ENCODE measurements around the gene RFX6.
"Not testable (repeated sequence)": the region's sequence is repeated elsewhere in the genome, so short reads cannot be mapped to it uniquely, and the experiment has no call there.

RFX6 gene, protein sequence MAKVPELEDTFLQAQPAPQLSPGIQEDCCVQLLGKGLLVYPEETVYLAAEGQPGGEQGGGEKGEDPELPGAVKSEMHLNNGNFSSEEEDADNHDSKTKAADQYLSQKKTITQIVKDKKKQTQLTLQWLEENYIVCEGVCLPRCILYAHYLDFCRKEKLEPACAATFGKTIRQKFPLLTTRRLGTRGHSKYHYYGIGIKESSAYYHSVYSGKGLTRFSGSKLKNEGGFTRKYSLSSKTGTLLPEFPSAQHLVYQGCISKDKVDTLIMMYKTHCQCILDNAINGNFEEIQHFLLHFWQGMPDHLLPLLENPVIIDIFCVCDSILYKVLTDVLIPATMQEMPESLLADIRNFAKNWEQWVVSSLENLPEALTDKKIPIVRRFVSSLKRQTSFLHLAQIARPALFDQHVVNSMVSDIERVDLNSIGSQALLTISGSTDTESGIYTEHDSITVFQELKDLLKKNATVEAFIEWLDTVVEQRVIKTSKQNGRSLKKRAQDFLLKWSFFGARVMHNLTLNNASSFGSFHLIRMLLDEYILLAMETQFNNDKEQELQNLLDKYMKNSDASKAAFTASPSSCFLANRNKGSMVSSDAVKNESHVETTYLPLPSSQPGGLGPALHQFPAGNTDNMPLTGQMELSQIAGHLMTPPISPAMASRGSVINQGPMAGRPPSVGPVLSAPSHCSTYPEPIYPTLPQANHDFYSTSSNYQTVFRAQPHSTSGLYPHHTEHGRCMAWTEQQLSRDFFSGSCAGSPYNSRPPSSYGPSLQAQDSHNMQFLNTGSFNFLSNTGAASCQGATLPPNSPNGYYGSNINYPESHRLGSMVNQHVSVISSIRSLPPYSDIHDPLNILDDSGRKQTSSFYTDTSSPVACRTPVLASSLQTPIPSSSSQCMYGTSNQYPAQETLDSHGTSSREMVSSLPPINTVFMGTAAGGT

GRCh38 chr6:116876635-116877611, at the start of gene RFX6:
RFX6 (plus strand) TSS chr6:116877242; CDS start chr6:116877276, 34 bp downstream.
- DNase-seq: no peak

- DNase-seq: no peak
Measured at GRCh38 chr6:116827561-116828240, 49.3 kb upstream of the RFX6 start.

DNA sequence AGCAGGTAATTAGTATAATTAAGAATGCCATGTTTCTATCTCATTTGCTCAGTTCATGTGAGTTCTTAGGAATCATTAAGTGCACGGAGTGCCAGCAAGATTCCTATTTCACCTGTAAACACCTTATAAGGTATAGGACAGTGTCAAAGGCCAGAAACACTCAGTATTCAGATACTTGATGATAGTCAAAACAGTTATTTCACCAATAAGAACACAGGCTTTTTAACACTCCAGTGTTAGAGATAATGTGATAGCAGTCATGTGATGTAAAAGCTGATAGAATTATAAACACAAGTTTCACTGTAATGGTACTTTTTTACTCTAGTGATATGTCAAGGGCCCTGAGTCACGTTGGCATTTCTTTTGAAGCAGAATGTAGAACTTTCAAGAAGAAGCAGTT, 48.1 kb upstream of the RFX6 start, which contains the start of gene GPRC6A:
Gene GPRC6A (minus strand): TSS at position 101 of the 400 bp plus-strand sequence. CDS start 70 bp downstream, at position 31.
- DNase-seq: no peak

DNA sequence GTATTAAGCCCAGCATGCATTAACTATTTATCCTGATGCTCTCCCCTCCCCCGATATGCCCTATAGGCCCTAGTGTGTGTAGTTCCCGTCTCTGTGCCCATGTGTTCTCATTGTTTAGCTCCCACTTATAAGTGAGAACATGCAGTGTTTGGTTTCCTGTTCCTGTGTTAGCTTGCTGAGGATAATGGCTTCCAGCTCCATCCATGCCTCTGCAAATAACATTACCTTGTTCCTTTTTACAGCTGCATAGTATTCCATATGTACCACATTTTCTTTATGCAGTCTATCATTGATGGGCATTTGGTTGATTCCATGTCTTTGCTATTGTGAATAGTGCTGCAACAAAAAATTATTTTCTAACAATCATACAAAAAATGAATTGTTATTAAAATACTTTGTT, 42.5 kb upstream of the RFX6 start:
- not testable (repeated sequence) for DNase-seq

- DNase-seq: no peak
Measured at GRCh38 chr6:116836606-116837342, 40.3 kb upstream of the RFX6 start.

DNA sequence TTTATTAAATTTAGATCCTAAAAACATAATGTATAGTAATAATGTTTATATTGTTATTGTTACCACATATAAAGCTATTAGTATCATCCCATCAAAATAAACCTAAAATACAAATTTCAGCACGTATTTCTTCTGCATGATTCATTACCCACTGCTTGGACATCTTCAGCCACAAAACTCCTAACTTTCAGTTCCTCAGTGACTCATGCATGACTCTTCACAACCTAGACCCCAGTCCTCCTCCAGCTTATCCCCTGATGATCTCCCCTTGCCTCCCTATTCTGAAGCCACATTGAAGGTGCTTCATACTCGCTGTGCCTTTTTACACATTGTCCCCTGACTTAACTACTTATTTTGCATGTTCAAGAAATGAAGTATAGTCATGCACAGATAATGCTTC, 37.0 kb upstream of the RFX6 start:
- no peak for DNase-seq

- DNase-seq: no peak
Measured at GRCh38 chr6:116842459-116842858, 34.6 kb upstream of the RFX6 start.

GRCh38 chr6:116847227-116847626, 29.8 kb upstream of the RFX6 start:
- no peak for DNase-seq

- no peak for DNase-seq
Measured at GRCh38 chr6:116858060-116858459, 19.0 kb upstream of the RFX6 start.

DNA sequence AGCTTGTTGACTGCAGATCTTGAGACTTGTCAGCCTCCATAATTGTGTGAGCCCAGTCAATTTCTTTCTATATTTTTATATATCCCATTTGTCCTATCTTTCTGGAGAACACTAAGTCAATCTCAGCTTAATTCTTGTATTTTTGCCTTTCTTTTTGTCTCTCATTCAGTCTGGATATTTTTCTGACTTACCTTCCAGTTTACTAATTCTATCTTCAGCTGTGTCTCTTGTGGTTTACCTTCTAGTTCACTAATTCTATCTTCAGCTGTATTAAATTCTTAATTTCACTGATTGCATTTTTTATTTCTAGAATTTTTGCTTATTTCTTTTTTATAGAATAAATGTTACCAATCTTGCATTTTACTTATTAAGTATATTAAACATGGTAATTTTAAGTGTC, 17.8 kb upstream of the RFX6 start:
- no peak for DNase-seq

DNA sequence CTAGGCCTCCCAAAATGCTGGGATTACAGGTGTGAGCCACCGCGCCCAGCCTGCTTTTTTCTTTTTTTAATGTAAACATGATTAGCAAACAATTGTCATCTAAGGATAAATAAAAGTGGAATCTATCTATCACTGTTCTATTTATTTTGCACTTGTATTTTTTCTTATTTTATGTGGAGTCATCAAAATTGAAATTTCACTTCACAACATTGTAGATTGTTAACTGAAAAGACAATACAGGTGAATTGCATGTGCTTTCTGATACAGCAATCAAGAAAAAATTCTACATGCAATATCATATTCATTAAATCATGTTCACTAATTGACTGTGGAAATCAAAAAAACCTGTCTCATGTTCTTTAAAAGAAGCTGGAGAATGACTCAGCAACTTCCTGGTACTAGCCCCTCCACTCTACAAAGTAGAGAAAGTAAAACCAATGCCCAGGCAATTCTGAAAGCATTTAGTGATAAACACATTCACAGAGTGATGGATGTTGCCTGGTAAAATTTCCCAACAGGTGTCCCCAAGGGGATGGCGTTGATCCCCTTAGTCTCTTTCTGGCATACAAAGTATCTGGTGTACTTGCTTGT, 10.7 kb upstream of the RFX6 start:
- DNase-seq: no peak

GRCh38 chr6:116872771-116873170, 4.3 kb upstream of the RFX6 start:
- DNase-seq: no peak

DNA sequence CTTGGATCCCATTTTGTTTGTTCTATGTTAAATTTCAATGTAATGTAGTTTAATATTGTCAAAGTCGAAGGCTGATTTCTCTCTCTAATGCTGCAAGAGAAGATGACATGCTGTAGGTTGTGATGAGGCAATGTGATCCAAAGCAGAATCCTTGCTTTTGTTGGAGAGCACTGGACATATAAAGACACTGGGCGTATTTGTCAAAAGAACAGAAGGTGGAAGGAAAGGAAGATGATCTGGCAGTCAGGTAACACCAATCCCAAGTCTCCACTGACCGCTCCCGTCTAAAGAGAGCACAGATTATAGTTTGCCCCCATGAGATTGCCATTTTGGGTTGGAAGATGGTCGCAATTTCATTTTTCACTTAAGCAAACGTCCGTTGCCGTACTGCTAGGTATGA, 935 bp upstream of the RFX6 start:
- no peak for DNase-seq

DNA sequence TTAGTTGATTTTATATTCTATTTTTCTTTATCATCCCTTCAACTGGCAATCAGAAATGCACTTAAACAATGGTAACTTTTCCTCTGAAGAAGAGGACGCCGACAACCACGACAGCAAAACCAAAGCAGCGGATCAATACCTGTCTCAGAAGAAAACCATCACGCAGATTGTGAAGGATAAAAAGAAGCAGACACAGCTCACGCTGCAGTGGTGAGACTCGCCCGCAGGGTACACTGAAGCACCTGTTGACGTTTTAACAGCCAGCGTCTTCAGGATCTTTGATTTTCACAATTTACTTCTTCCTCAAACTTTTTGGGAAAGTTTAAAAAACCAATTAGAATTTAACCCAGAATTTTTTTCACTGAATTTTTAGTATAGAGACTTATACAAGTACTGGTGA, 701 bp downstream of the RFX6 start:
- DNase-seq: no peak

DNA sequence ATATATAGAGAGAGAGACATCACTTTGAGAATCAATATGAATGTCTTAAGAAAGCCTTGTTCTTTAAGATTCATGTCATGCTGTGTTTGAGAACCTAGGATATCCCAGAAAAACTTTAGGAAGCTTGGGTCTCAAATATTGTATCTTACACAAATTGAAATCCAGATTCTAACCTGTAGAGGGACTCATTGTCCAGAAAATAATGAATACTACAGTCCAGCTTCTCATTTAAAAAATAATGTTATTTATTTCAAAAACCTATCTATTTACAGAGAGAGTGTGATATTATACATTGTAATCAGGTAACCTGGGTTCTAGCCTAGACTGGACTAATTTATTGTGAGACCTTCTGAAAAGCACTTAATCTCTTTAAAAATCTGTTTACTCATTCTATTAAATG, 4.2 kb downstream of the RFX6 start:
- DNase-seq: no peak

DNA sequence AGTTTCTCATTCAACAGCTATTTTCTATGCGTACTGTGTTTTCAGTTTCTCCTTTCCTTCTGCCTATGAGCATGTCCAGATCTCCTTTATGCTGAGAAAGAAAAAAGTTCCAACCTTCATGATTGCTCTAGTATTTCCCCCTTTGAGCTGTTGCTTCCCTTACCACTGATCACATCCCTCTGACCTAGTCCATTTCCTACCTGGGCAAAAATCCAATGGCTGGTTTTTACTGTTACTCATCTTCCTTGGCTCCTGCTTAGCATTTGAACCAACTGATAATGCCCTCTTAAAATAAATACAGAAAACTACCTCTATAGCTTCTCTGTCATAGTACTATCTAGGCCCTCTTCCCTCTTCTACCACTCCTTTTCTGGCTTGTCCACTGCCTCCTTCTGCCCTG, 6.0 kb downstream of the RFX6 start:
- no peak for DNase-seq

GRCh38 chr6:116884530-116884929, 7.5 kb downstream of the RFX6 start:
- no peak for DNase-seq

DNA sequence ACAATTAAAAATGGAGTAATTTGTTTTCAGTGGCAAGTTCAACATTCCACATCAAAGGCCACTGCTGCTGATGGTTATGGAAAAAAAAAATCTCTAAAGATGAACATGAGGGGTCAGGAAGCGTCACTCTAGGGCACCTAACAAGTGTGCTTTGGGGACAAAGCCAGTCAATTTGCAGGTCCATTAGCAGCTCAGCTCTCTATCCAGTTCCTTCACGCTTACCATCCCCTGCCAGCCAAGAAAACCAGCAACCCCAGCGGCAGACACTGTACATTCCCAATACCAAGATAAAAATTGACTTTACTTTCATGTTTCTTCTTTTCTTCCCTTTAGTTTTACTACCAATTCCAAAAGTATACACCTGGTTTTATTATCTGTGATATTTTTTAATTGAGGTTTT, 10.1 kb downstream of the RFX6 start:
- DNase-seq: no peak

- no peak for DNase-seq
Measured at GRCh38 chr6:116887894-116888293, 10.9 kb downstream of the RFX6 start.

DNA sequence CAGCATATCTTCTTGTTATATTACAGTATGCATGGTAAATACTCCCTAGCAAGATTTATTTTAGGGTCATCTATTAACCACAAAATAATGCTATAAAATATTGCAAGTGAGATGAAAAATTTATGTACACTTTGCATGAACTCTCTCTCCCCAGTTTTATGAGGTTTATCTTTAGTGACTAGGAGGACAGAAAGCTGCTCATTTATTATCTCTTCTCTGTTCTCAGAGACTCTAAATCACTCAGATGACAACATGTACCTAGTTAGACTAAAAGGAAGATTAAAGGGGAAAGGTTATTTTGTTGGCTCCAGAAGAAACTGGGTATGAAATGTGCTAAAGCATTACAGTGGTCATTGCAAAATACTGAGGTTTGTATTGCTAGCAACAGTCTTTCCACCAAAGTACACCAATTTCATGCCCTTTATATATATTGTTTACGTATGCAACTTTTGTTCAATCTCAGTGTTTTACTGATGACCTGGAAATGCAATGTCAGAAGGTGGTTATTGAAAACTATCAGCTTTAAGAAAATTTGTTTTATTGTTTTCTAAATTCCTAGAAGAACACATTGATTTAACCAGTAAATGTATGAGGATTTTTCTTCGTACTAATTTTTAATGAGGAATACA, 11.8 kb downstream of the RFX6 start:
- no peak for DNase-seq

Measured in KG1 (cell line).